GM12865 (cell line): ENCODE data around the gene LRRC7.

Experiments
- DNase-seq: peaks from one replicate; pipeline ENCODE4 v3.0.0; 2010; ENCODE audit warnings: low read depth
- H3K4me3 ChIP-seq: 2 replicates; pipeline ENCODE4 v1.5.1; 2011; ENCODE audit warnings: mild to moderate bottlenecking, low read depth, low read length, control low read depth
- TF ChIP-seq, protein P1 (sequence below): IDR thresholded peaks from 2 replicates; pipeline ENCODE4 v1.5.1; 2011; ENCODE audit warnings: low read length, control low read depth, low read depth, inconsistent platforms; ENCODE audit not compliant: insufficient read depth; ENCODE audit errors: missing control alignments

LRRC7 gene

GRCh38 chr1:70090875-70091274, 523.2 kb downstream of the LRRC7 start:
- no peak overlapping the region for H3K4me3 ChIP-seq
- DNase-seq, result no peak
- TF ChIP-seq, protein P1, sequence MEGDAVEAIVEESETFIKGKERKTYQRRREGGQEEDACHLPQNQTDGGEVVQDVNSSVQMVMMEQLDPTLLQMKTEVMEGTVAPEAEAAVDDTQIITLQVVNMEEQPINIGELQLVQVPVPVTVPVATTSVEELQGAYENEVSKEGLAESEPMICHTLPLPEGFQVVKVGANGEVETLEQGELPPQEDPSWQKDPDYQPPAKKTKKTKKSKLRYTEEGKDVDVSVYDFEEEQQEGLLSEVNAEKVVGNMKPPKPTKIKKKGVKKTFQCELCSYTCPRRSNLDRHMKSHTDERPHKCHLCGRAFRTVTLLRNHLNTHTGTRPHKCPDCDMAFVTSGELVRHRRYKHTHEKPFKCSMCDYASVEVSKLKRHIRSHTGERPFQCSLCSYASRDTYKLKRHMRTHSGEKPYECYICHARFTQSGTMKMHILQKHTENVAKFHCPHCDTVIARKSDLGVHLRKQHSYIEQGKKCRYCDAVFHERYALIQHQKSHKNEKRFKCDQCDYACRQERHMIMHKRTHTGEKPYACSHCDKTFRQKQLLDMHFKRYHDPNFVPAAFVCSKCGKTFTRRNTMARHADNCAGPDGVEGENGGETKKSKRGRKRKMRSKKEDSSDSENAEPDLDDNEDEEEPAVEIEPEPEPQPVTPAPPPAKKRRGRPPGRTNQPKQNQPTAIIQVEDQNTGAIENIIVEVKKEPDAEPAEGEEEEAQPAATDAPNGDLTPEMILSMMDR, result no peak

GRCh38 chr1:70091811-70092210, 524.1 kb downstream of the LRRC7 start:
- no peak for DNase-seq
- no peak overlapping the region for H3K4me3 ChIP-seq
- TF ChIP-seq, protein P1, result no peak

GRCh38 chr1:70092526-70092925, 524.8 kb downstream of the LRRC7 start:
- no peak overlapping the region for H3K4me3 ChIP-seq
- TF ChIP-seq, protein P1, result no peak
- no peak for DNase-seq

GRCh38 chr1:70093250-70093975, 525.7 kb downstream of the LRRC7 start:
- DNase-seq, result no peak
- TF ChIP-seq, protein P1, result no peak
- no peak overlapping the region for H3K4me3 ChIP-seq

DNA sequence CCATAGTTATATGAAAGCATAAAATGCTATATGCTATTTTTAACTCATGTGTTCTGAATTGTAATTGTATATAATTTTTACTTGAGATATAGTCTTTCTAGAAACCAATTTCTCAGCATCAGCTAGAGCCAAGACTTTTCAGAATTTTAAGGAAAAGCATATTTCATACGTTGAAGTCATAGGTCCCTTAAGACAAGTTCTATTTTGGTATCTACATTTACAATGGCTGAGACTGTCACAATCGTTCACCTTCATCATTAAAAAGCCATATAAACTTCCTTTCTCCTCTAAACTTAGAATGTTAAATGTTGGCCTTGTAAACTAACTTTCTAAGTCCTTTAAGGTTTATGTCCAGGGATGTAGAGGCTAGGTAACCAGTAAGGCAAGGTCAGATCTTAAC, 533.5 kb downstream of the LRRC7 start:
- TF ChIP-seq, protein P1, result no peak
- no peak for DNase-seq
- H3K4me3 ChIP-seq, result no peak overlapping the region

GRCh38 chr1:70101774-70102173, 534.1 kb downstream of the LRRC7 start:
- no peak overlapping the region for H3K4me3 ChIP-seq
- no peak for DNase-seq
- TF ChIP-seq, protein P1, result no peak

DNA sequence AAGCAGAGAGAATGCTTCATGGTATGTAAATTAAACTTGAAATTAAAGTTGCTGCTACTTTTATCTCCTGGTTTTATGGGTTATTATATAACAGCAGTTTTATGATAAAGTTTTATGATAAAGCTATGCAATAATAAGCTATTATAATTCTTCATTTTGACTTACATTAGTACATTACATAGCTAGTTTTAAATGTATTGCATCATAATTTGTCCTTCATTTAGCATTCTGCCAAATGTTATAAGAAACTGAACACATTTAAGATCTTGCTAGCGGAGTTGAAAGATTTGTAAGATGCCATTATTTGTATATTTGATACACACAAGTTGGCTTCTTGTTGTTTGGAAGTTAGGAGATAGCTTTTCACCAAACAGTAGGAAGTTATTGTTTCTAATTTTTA, 536.0 kb downstream of the LRRC7 start:
- TF ChIP-seq, protein P1, result no peak
- H3K4me3 ChIP-seq, result no peak overlapping the region
- no peak for DNase-seq
